Fibroblast of skin of back (primary cell): ENCODE data around the gene DDX10.

Experiments used
- DNase-seq: peaks from one replicate; pipeline ENCODE4 v3.0.0-alpha.2; 2013

Gene DDX10

DNA sequence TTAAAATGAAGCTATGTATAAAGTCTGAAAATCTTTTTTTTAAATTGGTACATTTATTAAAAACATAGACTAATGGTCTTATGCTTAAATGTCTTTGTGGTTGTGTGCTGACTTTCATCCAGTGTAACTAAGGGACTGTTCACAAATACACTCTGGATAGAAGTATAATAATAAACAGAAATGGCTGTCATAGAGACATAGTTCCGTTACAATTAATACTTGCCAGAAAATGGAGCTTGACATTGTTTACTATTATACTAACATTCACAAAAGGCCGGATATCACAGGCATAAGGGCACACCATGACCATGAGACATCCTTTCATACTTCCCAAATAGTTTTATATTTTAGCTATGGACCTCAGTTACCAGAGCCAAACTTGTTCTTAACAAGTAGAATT, 161.3 kb downstream of the DDX10 start:
- DNase-seq: no peak

DNA sequence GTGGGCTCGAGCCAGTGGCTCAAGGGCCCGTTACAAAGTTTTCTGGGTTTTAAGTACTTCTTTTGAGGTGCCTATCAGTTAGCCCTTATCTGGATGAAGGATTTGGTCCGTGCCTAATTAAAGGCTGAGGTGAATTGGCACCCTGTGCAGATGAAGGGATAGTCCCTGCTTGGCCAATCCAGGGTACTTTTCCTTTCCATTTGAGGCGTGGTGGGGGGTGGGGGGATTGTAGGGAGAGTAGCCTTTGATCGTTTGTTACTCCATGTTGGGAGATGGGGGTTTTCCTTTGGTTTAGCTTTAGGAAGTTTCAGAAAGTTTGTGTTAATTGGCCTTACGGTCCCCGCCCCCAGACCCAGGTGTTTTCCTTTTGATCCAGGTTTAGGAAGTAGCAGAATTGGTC, 170.8 kb downstream of the DDX10 start:
- no peak for DNase-seq

DNA sequence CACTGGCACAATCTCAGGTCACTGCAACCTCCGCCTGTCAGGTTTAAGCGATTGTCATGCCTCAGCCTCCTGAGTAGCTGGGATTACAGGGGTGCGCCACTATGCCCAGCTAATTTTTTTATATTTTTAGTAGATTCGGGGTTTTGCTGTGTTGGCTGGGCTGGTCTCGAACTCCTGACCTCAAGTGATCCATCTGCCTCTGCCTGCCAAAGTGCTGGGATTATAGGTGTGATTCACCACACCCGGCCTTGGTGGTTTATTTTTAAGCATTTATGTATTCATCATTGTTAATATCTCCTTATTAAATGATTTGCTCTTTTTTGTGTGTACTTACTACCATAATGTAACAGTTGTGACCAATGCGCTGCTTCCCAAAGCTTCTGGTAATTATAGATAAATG, 171.7 kb downstream of the DDX10 start:
- DNase-seq: no peak

DNA sequence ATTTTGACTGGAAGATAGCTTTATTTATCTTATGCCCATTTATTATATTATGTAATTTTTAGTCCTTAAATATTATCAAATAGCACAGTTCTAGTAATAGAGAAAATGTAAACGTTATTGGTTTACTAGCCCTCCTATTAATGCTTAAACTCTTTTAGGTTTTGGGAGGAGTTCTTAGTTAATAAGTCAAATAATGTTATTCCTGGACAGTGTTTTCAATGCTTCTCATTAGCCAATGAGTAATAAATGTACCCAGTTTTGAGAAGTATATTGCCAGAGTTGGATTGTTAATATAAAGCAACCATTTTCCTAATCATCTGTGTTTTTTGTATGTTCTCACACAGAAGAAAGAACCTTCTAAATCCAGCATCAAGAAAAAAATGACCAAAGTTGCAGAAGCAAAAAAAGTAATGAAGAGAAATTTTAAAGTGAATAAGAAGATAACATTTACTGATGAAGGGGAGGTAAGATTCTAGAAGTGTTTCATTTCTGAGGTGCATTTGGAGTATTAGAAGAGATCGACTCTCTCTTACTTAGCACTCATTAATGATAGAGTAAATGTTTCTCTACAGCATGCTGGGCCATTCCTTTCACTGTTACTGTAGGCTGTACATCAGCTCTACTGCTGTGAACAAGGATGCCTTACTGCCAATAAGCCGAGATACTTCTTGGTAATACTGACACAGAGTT, 173.4 kb downstream of the DDX10 start:
- no peak for DNase-seq

DNA sequence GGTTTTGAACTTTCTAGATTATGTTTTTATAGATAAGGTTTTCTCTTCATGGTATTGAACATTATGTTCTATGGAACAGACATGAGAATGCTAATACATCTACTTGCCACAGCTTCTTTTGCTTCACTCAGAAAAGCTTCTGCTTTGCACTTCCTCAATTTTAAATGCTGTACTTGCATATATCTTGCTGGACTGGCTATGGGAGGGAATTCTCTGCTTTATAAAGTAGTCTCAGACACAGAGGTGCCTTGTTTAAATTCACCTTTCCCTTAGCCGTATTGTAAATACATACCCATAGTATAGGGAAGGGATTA, 173.9 kb downstream of the DDX10 start:
- DNase-seq: no peak

DNA sequence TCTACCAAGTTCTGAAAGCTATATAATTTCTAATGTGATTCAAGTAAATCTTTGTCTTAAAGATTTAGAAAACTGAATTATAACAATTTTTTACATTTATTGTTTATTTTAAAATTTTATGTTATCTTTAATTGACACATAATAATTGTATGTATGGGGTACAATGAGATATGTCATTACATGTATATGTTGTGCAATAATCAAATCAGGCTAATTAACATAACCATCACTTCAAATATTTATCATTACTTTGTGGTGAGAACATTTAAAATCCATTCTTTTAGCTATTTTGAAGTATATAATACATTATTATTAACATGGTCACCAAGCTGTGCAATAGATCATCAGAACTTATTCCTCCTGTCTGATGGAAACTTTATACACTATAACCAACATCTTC, 181.1 kb downstream of the DDX10 start:
- DNase-seq: no peak

DNA sequence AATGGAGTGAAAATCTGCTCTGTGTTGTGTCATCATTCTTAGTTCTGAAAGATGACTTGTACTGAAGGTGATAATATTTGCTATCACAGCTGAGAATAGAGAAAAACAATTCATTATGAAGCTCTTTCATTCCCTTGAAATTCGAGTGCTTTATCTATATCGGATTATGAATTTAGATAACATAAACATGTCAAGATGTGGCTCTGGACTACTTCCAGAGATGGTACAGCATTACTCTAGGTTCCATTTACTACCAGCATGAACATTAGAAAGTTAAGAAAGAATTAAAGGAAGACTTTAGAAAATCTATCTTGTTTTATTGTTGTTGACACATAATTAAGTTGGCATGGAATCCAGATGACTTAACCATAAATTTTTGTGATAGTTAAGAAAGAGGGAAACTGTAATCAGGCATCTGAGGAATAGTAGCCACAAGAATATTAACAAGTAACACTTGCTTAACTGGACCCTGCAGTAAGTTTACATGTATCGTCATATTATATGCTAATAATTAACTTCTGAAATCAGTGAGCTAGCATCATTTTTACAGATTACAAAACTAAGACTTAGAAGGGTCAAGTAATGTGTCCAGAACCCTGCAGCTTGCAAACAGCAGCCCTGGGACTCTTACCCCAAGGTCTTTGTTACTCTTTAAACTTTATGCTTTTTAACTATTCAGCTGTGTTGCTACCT, 182.6 kb downstream of the DDX10 start:
- DNase-seq: no peak

DNA sequence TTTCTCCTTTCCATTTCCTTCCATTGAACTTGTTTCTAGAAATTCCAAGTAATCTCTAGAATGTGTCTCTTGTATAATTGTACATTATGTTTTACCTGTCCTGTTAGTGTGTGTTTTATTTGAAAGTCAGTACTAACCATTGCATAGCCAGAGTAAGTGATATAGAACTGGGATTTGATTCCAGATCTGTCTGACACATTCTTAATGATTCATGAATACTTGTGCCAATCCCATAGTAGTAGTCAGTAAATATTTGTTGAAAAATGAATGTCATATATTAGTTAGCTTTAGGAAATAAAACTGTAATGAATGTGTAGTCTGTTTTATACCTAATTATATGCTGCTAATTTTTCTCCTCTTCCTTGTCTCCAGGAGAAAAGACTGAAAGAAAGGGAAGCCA, 186.9 kb downstream of the DDX10 start:
- no peak for DNase-seq

DNA sequence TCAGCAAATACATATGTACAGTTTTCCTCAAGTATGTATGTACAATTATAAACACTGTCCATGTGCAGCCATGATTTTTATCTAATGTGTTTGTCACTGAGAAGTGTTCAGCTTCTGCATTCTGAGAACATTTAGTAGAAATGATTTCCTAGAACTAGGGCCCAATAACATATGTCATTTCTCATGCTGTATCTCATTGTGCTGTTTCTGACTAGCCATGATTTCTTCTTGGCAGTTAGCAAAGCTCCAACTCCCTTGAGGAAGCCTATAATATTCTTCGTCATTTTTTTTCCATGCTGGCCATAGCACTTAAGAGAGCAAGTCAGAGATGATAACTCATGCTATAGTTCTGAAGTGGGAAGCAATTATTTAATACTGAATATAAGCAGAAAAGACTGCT, 187.8 kb downstream of the DDX10 start:
- no peak for DNase-seq

DNA sequence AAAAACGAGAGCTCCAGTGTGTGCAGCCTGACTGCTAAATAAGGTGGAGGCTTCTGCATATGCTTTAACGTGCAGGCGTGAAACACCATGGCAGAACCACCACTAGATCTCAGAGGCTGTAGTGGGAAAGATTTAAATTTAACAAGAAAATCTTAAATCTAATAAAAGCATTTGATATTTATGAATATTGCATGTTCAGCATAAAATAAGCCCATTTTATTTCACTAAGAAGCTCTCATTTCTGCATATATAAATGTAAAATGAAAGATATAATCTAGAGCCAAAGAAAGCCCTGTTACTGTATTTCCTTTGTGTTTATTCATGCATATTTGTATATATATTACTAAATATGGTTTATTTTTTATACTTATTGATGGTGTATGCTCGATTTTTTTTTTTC, 188.3 kb downstream of the DDX10 start:
- no peak for DNase-seq

DNA sequence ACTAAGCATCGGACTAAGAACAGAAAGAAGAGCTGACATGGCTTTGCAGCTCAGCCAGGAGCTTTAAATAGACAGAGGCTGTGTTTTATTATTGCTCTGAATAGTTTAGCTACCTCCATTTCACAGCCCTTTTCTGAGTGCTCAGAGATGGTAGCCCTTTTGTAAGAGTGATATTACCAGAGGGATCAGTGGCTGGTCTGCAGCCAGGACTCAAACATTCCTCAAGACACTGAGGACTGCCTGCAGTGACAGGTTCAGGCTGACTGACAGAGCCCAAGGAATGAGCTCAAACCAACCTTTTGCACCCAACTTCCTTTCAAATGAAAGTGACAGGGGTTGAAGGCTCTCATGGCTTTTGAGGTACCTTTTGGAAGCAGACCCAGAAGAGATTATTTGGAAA, 189.0 kb downstream of the DDX10 start:
- peak; percentile 37 for DNase-seq

DNA sequence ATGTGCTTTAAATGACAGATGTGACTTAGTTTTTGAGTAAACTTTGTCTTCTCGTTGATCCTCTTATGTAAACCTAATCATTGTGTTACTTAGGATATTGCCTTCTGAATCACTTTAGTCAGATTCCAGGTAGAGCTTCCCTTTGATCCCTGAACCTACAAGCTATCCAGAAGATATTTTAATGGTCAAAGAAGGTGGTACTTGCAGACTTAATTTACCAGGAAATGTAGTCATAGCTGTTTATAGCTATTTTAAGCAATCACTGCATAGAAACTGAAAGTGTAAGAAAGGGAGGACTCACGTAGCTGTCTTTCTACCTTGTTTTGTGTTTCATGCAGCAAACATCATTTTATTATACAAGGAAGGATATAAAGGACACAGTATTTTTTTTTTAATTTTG, 189.5 kb downstream of the DDX10 start:
- DNase-seq: no peak

DNA sequence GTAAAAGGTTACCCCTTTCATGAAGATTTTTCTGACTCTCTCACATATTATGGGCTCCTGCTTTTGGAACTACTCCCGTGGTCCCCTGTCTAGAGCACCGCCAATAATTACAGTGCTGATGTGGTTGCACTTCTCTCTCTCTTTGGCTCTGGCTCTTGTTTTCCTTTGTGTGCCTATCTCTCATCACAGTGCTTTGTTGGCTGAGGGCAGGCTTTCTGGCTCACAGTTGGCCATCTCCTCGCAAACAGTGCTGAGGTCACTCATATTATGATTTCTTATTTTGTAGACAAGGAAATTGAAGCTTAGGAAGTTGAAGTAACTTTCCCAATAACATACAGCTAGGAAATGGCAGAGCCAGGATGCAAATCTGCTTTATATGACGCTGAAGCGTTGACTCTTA, 192.5 kb downstream of the DDX10 start:
- DNase-seq: no peak

DNA sequence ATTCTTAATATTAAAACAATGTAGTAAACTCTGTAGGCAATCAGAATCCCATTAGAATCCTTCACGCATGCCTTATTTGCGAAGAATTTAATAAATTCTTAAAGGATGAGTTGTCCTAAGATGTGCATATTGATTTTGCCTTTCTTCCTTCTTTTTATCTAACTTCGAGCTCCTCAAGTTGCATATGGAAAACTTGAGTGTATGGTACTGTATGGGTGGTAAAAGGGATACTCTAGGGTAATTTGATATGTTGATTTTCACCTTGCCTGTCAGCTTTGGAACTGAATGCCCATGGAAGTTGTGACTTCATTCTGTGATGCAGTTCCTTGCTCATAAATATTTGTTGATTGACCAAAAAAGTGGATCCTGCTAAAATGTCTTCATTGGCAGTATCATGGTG, 193.8 kb downstream of the DDX10 start:
- no peak for DNase-seq

DNA sequence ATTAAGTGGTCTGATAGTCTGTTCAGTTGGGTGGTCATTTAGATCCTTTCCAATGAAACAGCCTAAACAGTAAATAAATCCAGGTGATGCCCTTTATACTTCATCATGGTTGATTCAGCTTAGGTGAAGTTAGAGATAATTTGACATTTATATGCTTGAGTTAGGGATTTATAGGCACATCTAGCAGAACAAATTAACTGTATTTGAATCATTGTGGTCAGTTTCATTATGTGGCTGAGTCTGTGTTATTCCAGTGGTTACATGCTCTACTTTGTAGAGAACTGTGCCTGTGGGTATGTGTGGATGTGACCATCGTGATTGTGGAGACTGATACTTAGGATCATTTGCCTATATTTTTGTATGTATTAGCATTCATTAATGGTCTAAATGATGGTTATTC, 194.6 kb downstream of the DDX10 start:
- DNase-seq: no peak

DNA sequence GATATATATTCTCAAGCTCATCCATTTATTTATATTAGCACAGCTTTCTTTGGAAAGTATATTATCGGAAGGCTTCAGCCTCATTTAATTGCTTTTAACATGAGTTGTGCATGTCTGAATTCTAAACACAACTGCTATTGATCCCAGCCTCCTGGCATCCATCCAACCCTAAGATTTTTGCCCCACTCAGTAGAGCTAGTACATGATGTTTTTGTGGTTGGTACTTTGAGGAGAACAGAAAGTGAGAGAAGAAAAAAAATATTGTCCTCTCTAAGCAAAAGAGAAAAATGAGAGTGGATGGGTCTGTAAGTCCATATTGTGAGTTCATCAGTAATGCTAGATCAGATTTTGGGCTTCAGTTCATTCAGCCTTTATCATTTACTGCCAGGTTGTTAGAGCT, 198.7 kb downstream of the DDX10 start:
- DNase-seq: no peak

DNA sequence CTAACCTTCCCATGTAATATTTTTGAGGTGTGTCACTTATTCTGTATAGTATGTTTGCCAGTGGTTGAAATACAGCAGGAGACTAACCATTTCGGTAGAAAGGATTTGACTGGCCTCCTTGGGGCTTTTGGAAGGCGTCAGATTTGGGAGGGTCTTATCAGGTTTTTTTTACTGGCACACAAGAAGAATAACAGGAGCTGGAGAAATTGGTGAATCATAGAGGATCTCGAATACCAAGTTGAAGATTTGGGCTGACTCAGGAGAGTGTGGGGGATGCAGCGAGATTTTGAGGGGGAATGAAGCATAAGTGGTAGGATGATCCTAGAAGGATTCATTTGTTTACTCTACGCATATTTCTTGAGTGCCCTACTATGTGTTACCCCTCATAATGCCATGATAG, 200.5 kb downstream of the DDX10 start:
- peak; percentile 41 for DNase-seq

DNA sequence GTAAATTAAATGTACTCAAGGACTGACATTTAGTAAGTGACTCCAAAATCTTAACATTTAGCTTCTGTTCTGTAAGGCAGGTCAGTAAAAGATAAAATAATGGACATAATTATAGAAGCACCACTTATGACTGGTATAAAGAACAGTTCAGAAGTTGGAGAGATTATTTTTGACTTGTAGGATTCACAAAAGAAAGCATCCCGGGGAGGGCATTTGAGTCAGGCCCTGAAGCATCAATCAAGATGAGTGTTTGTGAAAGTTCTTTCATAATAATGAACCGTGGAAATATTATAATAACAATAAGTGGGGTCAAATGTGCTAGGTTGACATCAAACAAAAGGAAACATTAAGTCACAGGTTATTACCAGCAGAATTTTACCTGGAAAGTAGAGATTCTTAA, 201.9 kb downstream of the DDX10 start:
- no peak for DNase-seq

DNA sequence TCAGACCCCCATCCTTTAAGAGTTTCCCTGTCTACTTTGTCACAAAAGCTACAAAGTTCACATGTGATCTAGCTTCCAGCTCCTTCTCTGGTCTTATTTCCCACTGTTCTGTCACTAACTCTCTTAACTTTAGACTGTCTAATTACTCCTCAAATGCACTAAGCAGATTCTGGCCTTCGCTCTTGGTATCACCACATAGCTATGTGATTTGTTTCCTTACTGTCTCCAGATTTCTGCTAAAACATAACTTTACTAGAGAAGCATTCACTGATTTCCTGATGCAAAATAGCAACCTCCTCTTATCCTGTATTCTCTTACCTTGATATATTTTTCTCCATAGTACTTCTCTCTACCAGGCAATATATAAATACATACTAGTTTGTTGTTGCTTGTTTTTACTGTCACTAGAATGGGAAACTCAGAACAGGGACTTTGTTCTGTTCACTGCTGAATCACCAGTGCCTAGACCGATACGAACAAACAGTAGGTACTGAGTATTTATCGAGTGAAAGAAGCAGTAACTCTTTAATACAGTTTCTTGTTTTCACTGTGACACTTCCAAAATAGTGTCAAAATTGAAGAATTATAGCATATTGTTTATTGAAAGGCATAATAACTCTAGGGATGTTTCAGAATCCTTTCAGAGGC, 205.6 kb downstream of the DDX10 start:
- peak; percentile 90 for DNase-seq

DNA sequence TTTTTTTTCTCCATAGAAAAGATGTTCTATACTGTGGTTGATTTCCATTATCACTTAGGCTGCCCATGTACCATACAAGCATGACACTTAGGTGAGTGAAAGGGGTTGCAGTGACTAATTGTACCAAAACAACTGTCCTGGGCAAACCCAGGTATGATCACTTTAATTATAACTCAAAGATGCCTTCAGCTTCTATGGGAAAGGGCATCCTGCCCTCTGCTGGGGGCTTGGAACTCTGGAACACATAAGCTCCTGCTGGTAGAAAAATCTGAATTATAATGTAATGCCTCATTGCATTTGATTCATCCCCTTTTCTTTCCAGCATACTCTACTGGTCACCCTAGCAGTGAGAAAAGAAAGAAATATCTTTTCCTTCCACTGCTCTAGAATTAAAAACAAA, 206.3 kb downstream of the DDX10 start:
- peak; percentile 73 for DNase-seq

DNA sequence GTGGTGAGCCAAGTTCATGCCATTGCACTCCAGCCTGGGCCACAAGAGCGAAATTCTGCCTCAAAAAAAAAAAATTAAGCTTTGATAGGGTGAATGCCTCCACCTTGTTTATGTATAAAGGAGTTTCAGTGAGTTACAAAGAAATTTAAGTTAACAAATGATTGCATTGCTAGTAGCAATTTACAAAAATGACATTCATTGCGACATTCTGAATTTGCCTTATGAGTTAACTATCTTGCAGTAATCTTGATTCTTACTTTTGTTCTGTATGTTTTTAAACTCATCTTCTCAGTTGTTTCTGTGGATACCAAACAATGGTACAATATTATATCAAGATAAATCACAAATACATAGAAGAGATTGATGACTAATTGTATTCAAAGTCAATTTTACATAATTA, 207.0 kb downstream of the DDX10 start:
- DNase-seq: no peak

DNA sequence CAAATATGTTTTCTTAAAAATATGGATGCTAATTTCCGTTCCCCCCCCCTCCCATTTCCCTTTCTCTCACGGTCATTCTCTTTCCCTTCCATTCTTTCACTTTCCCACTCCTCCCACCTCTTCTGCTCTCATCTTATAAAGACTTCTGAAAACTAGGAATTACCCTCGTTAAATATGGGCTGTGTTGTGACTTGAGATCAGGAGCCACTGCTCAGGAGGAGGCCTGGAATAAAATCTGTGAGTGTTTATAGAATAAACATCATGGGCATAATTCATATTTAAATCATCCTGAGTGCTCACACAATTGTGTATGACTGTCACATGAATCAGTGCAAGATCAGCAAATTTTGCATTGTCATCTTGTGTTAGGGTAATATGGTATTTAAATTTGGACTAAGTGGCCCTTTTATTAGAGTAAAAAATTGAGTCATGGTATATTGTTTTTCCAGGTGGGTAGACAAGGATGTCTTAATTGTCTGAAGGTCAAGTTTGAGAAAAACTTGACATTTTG, 208.0 kb downstream of the DDX10 start:
- peak; percentile 90 for DNase-seq

DNA sequence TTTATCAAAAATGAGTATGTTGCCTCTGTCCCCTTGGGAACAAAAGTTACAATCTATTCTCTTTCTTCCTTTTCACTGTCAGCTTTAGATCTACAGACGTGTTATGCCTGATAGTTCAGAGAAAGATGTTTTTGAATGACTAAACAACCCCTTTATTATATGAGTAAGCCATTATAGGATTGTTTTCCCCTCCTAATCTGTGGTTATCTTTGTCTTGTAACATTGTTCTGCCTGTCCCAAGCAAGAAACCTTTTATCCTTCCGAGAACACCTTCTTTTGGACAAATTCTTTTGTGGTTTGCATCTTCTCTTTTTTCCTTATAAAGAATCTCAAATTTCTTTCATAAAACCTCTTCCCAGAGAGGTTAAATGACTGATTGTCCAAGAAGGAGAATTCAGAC, 208.4 kb downstream of the DDX10 start:
- peak; percentile 68 for DNase-seq

DNA sequence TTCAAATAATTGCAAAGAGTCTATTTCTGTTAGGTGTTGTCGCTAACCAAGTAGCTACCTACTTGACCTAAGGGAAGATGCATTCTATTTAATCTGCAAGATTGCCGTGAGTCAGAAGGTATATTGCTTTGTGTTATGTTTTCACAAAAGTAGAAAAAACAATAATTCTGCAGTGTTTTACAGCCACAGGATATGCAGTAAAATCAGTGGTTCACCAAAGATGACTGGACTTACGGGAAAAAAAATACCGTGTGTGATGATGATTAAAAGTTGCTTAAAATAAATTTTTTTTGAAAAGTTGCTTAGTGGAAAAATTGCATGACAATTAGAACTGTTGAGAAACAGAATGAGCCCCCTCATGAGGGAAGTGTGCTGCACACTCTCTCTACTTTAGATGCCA, 209.1 kb downstream of the DDX10 start:
- DNase-seq: peak; percentile 73
